Stimulated activated CD4-positive, alpha-beta T cell treated with anti-CD3 and anti-CD28 coated beads, Interleukin-15, amount 100 ng/mL, for 24 hours (primary cell): ENCODE results near the gene TELO2.
"Not testable (repeated sequence)": the region's sequence is repeated elsewhere in the genome, so short reads cannot be mapped to it uniquely, and the experiment has no call there.

Experiments used
- DNase-seq: peaks from one replicate; pipeline ENCODE4 v3.0.0-alpha.2; 2020

The TELO2 gene

GRCh38 chr16:1478937-1479336 lies 14.2 kb upstream of the TELO2 start:
- DNase-seq, result not testable (repeated sequence)

- DNase-seq, result no peak
These were observed 11.0 kb upstream of the TELO2 start for GRCh38 chr16:1481906-1482835.

- DNase-seq, result no peak
These were observed 7.2 kb upstream of the TELO2 start for GRCh38 chr16:1485847-1486496.

GRCh38 chr16:1486551-1487390 lies 6.4 kb upstream of the TELO2 start:
- DNase-seq, result no peak

GRCh38 chr16:1487395-1488053 lies 5.6 kb upstream of the TELO2 start:
- no peak for DNase-seq

GRCh38 chr16:1488054-1488601 lies 5.0 kb upstream of the TELO2 start:
- DNase-seq, result no peak

- DNase-seq, result no peak
These were observed 4.5 kb upstream of the TELO2 start, which contains the start of gene PTX4 for GRCh38 chr16:1488619-1489018. PTX4 (minus strand) TSS chr16:1488944; CDS start chr16:1488909, 35 bp downstream.

GRCh38 chr16:1489077-1489476 lies 4.1 kb upstream of the TELO2 start:
- DNase-seq, result no peak

- DNase-seq, result no peak
These were observed 1.8 kb upstream of the TELO2 start for GRCh38 chr16:1491327-1491726.

- no peak for DNase-seq
These were observed 858 bp upstream of the TELO2 start for GRCh38 chr16:1492082-1492922.

- peak; percentile 45 for DNase-seq
These were observed 560 bp downstream of the TELO2 start for GRCh38 chr16:1493746-1494094.

- DNase-seq, result no peak
These were observed 1.0 kb downstream of the TELO2 start for GRCh38 chr16:1494129-1494640.

GRCh38 chr16:1494711-1495110 lies 1.6 kb downstream of the TELO2 start:
- no peak for DNase-seq

GRCh38 chr16:1495211-1495888 lies 2.2 kb downstream of the TELO2 start:
- no peak for DNase-seq

GRCh38 chr16:1495889-1496262 lies 2.7 kb downstream of the TELO2 start:
- DNase-seq, result no peak

GRCh38 chr16:1496464-1496863 lies 3.3 kb downstream of the TELO2 start:
- DNase-seq, result no peak

- no peak for DNase-seq
These were observed 3.9 kb downstream of the TELO2 start for GRCh38 chr16:1497014-1497598.

- DNase-seq, result no peak
These were observed 5.9 kb downstream of the TELO2 start for GRCh38 chr16:1498899-1499676.

- no peak for DNase-seq
These were observed 6.8 kb downstream of the TELO2 start for GRCh38 chr16:1499756-1500464.
